ENCODE measurements around the gene UPF3B. TPM values are rescaled to one million over a fixed set of nuclear protein-coding genes. Genes with fewer than 3 reads are reported as not detected.
A peak's percentile ranks its signal among the peaks of the same experiment; 100 is the strongest.

Gene UPF3B
- total and polyA plus RNA-seq, 9 of the 15 experiments (the other 6 are each of a cell fraction or from before 2014, with no cell fraction given) = 17.6 to 57.0 (median 32.3) TPM

- TF ChIP-seq ZNF780A (CRISPR knock-in tag; IDR thresholded peaks at IDR 0.05) = no peak
- TF ChIP-seq DEAF1 (CRISPR knock-in tag; IDR thresholded peaks at IDR 0.05) = no peak
- TF ChIP-seq HNRNPLL (IDR thresholded peaks at IDR 0.05; ENCODE audit: low read depth, low read length, poor library complexity, severe bottlenecking) = peak; percentile 92
- TF ChIP-seq CREB5 (CRISPR knock-in tag; IDR thresholded peaks at IDR 0.05) = no peak
- TF ChIP-seq ARID1B (IDR thresholded peaks at IDR 0.05) = peak; percentile 24; the same call in 1 of the 2 replicates
- 0 out of 2 replicates have a peak, but pooled peaks have one; percentile 48 for TF ChIP-seq ATF6 (CRISPR knock-in tag; IDR thresholded peaks at IDR 0.05)
- no peak for TF ChIP-seq TEAD2 (tag; IDR thresholded peaks at IDR 0.05)
- no peak for TF ChIP-seq MAFK (IDR thresholded peaks at IDR 0.05; ENCODE audit: low read length)
- no peak for TF ChIP-seq EZH2 (IDR thresholded peaks at IDR 0.05; ENCODE audit: borderline replicate concordance, low read depth, low read length)
- TF ChIP-seq FOXK2 (conservative IDR thresholded peaks at IDR 0.05 in 1 of 2, IDR thresholded peaks at IDR 0.05 in 1 of 2; ENCODE audit: low read depth in 2 of 2) = 0 out of 4 replicates have a peak, but pooled peaks of 1 of the 2 experiments have one; percentile 23
- TF ChIP-seq NONO (IDR thresholded peaks at IDR 0.05; ENCODE audit: low read depth in 2 of 2, low read length in 1 of 2) = no peak
- no peak for TF ChIP-seq U2AF2 (optimal IDR thresholded peaks at IDR 0.05; ENCODE audit: low read depth, low read length)
- TF ChIP-seq NR4A1 (CRISPR knock-in tag; IDR thresholded peaks at IDR 0.05) = no peak
- TF ChIP-seq NR4A1 (tag; IDR thresholded peaks at IDR 0.05) = no peak
- no peak for TF ChIP-seq ZBTB43 (CRISPR knock-in tag; IDR thresholded peaks at IDR 0.05)
- no peak for TF ChIP-seq SMARCB1 (IDR thresholded peaks at IDR 0.05; ENCODE audit: insufficient read length, low read depth)
- no peak for TF ChIP-seq BRCA1 (IDR thresholded peaks at IDR 0.05)
- no peak for TF ChIP-seq BRCA1 (CRISPR knock-in tag; IDR thresholded peaks at IDR 0.05)
- TF ChIP-seq WHSC1 (IDR thresholded peaks at IDR 0.05; ENCODE audit: low read length) = no peak
- TF ChIP-seq RUNX1 (IDR thresholded peaks at IDR 0.05; ENCODE audit: low read depth) = no peak
- TF ChIP-seq FIP1L1 (IDR thresholded peaks at IDR 0.05; ENCODE audit: low read depth, low read length, poor library complexity, severe bottlenecking) = peak; percentile 28
These were observed 19.0 kb upstream of the UPF3B start, which contains the start of the genes NDUFA1 and RNF113A (continued) for GRCh38 chrX:119871599-119872395.
